Neural progenitor cell (in vitro differentiated cells): ENCODE results near the gene HTR7. TPM values are rescaled to one million over a fixed set of nuclear protein-coding genes. Genes with fewer than 3 reads are reported as not detected.

Experiments used
- DNase-seq: peaks from one replicate; pipeline ENCODE4 v3.0.0-alpha.2; 2016; ENCODE audit warnings: low spot score
- H2AFZ ChIP-seq: fragments of 200-600 bp; sonication (generic); replicated peaks from 2 replicates; pipeline ENCODE4 v1.6.1; 2016; ENCODE audit warnings: antibody characterized with exemption
- H3F3A ChIP-seq: fragments of 200-600 bp; sonication (generic); 2 replicates; pipeline ENCODE4 v1.6.1; 2016; ENCODE audit warnings: antibody characterized with exemption, low read depth
- H3K27ac ChIP-seq: fragments of 200-600 bp; sonication (generic); 2 replicates; pipeline ENCODE4 v1.5.1; 2016; ENCODE audit warnings: mild to moderate bottlenecking
- H3K27me3 ChIP-seq: fragments of 200-600 bp; sonication (generic); 2 replicates; pipeline ENCODE4 v1.6.1; 2016; ENCODE audit warnings: mild to moderate bottlenecking, moderate library complexity
- H3K36me3 ChIP-seq: fragments of 200-600 bp; sonication (generic); 2 replicates; pipeline ENCODE4 v1.5.1; 2016
- H3K4me1 ChIP-seq: fragments of 200-600 bp; sonication (generic); 2 replicates; pipeline ENCODE4 v1.6.1; 2016; ENCODE audit warnings: mixed run types
- H3K4me2 ChIP-seq: fragments of 200-600 bp; sonication (generic); 2 replicates; pipeline ENCODE4 v1.6.1; 2016
- H3K4me3 ChIP-seq: fragments of 200-600 bp; sonication (generic); 2 replicates; pipeline ENCODE4 v1.5.1; 2016
- H3K79me2 ChIP-seq: fragments of 200-600 bp; sonication (generic); 2 replicates; pipeline ENCODE4 v1.6.1; 2016; ENCODE audit warnings: low read depth
- H3K9ac ChIP-seq: fragments of 200-600 bp; sonication (generic); 2 replicates; pipeline ENCODE4 v1.6.1; 2016
- H3K9me3 ChIP-seq: fragments of 200-600 bp; sonication (generic); 2 replicates; pipeline ENCODE4 v1.5.1; 2016; ENCODE audit warnings: low read depth
- H4K20me1 ChIP-seq: fragments of 200-600 bp; sonication (generic); 2 replicates; pipeline ENCODE4 v1.6.1; 2016; ENCODE audit warnings: low read depth
- H3K27ac Mint-ChIP-seq: 3 replicates; pipeline ENCODE4 v1.8.0; 2021; ENCODE audit warnings: mixed read lengths
- H3K27me3 Mint-ChIP-seq: 2 replicates; pipeline ENCODE4 v1.8.0; 2022; ENCODE audit warnings: low read depth, mild to moderate bottlenecking, inconsistent platforms, moderate library complexity, mixed read lengths; ENCODE audit not compliant: insufficient read depth
- H3K36me3 Mint-ChIP-seq: 3 replicates; pipeline ENCODE4 v1.8.0; 2021; ENCODE audit warnings: mixed read lengths
- H3K4me1 Mint-ChIP-seq: 3 replicates; pipeline ENCODE4 v1.8.0; 2021; ENCODE audit warnings: mixed read lengths
- H3K4me3 Mint-ChIP-seq: 3 replicates; pipeline ENCODE4 v1.8.0; 2021; ENCODE audit warnings: mild to moderate bottlenecking, moderate library complexity, mixed read lengths
- H3K9me3 Mint-ChIP-seq: 3 replicates; pipeline ENCODE4 v1.8.0; 2020; ENCODE audit warnings: mixed read lengths
- CTCF ChIP-seq: fragments of 200-600 bp; sonication (generic); IDR thresholded peaks from 2 replicates; pipeline ENCODE4 v1.5.1; 2017; ENCODE audit warnings: antibody characterized with exemption, mild to moderate bottlenecking
- EZH2 ChIP-seq: fragments of 200-600 bp; sonication (generic); IDR thresholded peaks from 2 replicates; pipeline ENCODE4 v1.6.1; 2017; ENCODE audit warnings: antibody characterized with exemption, mild to moderate bottlenecking, moderate library complexity
- EZH2phosphoT487 ChIP-seq: fragments of 200-600 bp; sonication (generic); IDR thresholded peaks from 2 replicates; pipeline ENCODE4 v1.6.1; 2017; ENCODE audit warnings: antibody characterized with exemption
- small RNA-seq: library from RNA; depleted of rRNA; stranded (forward); fragments of <200 nt; gene quantifications from one replicate; pipeline ENCODE3, GENCODE V24; 2015
- total RNA-seq: library from RNA; depleted of rRNA; stranded (reverse); fragments of >200 nt; gene quantifications from 2 replicates; pipeline ENCODE4 v1.2.3, GENCODE V29; 2015; ENCODE audit warnings: low replicate concordance

Gene HTR7
- total RNA-seq, 1 donor from 2014 or later = not detected

DNA sequence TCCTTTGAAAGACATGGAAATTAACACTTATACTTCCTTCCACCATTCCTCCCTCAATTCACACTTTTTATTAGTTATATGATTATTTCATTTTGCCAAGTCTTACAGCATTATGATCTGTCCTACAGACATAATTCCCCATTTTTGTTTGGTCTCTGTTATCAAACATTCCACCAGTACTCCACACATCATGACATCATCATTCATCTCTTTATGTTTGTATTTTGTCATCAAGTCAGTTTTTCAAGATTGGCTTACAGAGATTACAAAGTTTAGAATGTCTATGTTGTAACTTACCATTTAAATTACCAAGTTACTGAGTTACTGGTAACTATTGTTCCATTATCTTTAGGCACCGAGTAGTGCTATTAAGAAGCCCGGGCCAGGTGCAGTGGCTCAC lies 150.2 kb downstream of the HTR7 start:
- H3K27ac Mint-ChIP-seq = no peak overlapping the region

DNA sequence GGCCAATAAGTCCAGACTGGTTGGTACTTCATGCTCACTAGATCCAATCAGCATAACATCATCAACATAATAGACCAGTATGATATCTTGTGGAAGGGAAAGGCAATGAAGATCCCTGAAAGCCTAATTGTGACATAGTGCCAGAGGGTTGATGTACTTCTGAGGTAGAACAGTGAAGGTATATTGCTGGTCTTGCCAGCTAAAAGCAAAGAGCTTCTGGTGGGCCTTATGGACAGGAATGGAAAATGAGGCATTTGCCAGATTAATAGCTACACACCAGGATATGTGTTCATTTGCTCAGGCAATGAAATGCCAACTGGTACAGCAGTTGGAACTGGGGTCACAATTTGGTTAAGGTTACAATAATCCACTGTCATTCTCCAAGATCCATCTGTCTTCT lies 156.4 kb downstream of the HTR7 start:
- TF ChIP-seq CTCF (no peak), EZH2phosphoT487 (no peak), EZH2 (no peak)
- no peaks in the 10 kb centered on the region for H3K4me1 Mint-ChIP-seq

More for the DNA sequence above, 150.2 kb downstream of the HTR7 start:
- no peaks in the 10 kb centered on the region for H3K9me3 ChIP-seq
- H4K20me1 ChIP-seq = no peaks in the 10 kb centered on the region
- H3K9me3 Mint-ChIP-seq = no peaks in the 10 kb centered on the region
- no peak for DNase-seq
- H3F3A ChIP-seq = no peaks in the 10 kb centered on the region
- H3K27me3 ChIP-seq = no peaks in the 10 kb centered on the region
- no peak for TF ChIP-seq EZH2phosphoT487
- TF ChIP-seq CTCF = no peak
- TF ChIP-seq EZH2 = no peak
- no peak overlapping the region for H3K9ac ChIP-seq
- no peak overlapping the region for H3K27ac ChIP-seq
- no peaks in the 10 kb centered on the region for H3K36me3 Mint-ChIP-seq
- H3K4me2 ChIP-seq = no peak overlapping the region
- no peaks in the 10 kb centered on the region for H3K36me3 ChIP-seq
- peaks cover 2% of the 10 kb centered on the region for H3K27me3 Mint-ChIP-seq
- no peaks in the 10 kb centered on the region for H3K4me1 Mint-ChIP-seq
- H3K4me3 Mint-ChIP-seq = no peak overlapping the region
- no peaks in the 10 kb centered on the region for H3K79me2 ChIP-seq
- no peaks in the 10 kb centered on the region for H3K4me1 ChIP-seq
- no peak overlapping the region for H3K4me3 ChIP-seq
- H2AFZ ChIP-seq = no peak overlapping the region

GRCh38 chr10:90695915-90696676 lies 161.7 kb downstream of the HTR7 start:
- H3K27me3 ChIP-seq = no peaks in the 10 kb centered on the region
- Mint-ChIP-seq H3K27me3 (no peaks in the 10 kb centered on the region), H3K36me3 (no peaks in the 10 kb centered on the region), H3K27ac (no peak overlapping the region), H3K4me3 (no peak overlapping the region), H3K4me1 (no peaks in the 10 kb centered on the region), H3K9me3 (no peaks in the 10 kb centered on the region)
- no peaks in the 10 kb centered on the region for H3K79me2 ChIP-seq
- DNase-seq = no peak
- H3F3A ChIP-seq = no peaks in the 10 kb centered on the region
- H3K36me3 ChIP-seq = no peaks in the 10 kb centered on the region
- H3K9me3 ChIP-seq = no peaks in the 10 kb centered on the region
- H2AFZ ChIP-seq = no peak overlapping the region
- H3K4me2 ChIP-seq = no peak overlapping the region
- no peak overlapping the region for H3K9ac ChIP-seq
- no peaks in the 10 kb centered on the region for H4K20me1 ChIP-seq
- no peak overlapping the region for H3K4me3 ChIP-seq
- H3K27ac ChIP-seq = no peak overlapping the region
- no peaks in the 10 kb centered on the region for H3K4me1 ChIP-seq
- TF ChIP-seq EZH2phosphoT487 = no peak
- no peak for TF ChIP-seq CTCF
- TF ChIP-seq EZH2 = no peak

More for the DNA sequence above, 156.4 kb downstream of the HTR7 start:
- no peak for DNase-seq
- no peaks in the 10 kb centered on the region for H3K79me2 ChIP-seq
- Mint-ChIP-seq H3K27me3 (no peaks in the 10 kb centered on the region), H3K27ac (no peak overlapping the region), H3K9me3 (no peaks in the 10 kb centered on the region), H3K36me3 (no peaks in the 10 kb centered on the region), H3K4me3 (no peak overlapping the region)
- H2AFZ ChIP-seq = no peak overlapping the region
- H3K4me3 ChIP-seq = no peak overlapping the region
- H3K36me3 ChIP-seq = no peaks in the 10 kb centered on the region
- no peaks in the 10 kb centered on the region for H3F3A ChIP-seq
- no peaks in the 10 kb centered on the region for H3K9me3 ChIP-seq
- H3K4me1 ChIP-seq = no peaks in the 10 kb centered on the region
- no peak overlapping the region for H3K27ac ChIP-seq
- no peaks in the 10 kb centered on the region for H4K20me1 ChIP-seq
- H3K4me2 ChIP-seq = no peak overlapping the region
- no peaks in the 10 kb centered on the region for H3K27me3 ChIP-seq
- no peak overlapping the region for H3K9ac ChIP-seq

Small RNA genes within 50 kb of the gene (small RNA-seq; reads per million reads assigned to genes)
- not detected for gene RF00019

Other genes with a start within 250 kb of the HTR7 start
- gene RPP30, start 13.9 kb upstream of the HTR7 start, total RNA-seq = 60.0 and 85.5 TPM in 2 replicates
- 0.09 and 1.2 TPM in 2 replicates for gene ANKRD1, start 63.0 kb upstream of the HTR7 start, total RNA-seq